ENCODE results near the gene PIP5KL1.

GRCh38 chr9:127968042-127968441 lies 37.5 kb upstream of the PIP5KL1 start:
- TF ChIP-seq SP1 (IDR thresholded peaks at IDR 0.05) (no peak), NFRKB (IDR thresholded peaks at IDR 0.05) (no peak), BHLHE40 (IDR thresholded peaks at IDR 0.05; ENCODE audit: borderline replicate concordance) (no peak), TARDBP (IDR thresholded peaks at IDR 0.05) (no peak)
